LoVo (cell line): Measurements from ENCODE around the gene ADD3.

Experiments used
- DNase-seq: peaks from one replicate; pipeline ENCODE4 v3.0.0-alpha.2; 2016; ENCODE audit warnings: low spot score

The ADD3 gene

GRCh38 chr10:110181451-110181850 is 173.7 kb downstream of the ADD3 start:
- no peak for DNase-seq

GRCh38 chr10:110181911-110182310 is 174.1 kb downstream of the ADD3 start:
- no peak for DNase-seq

GRCh38 chr10:110184398-110184797 is 176.6 kb downstream of the ADD3 start:
- DNase-seq, result no peak
